COR-L47 (cell line): ENCODE results near the gene CNTROB.
"Not testable (repeated sequence)": the region's sequence is repeated elsewhere in the genome, so short reads cannot be mapped to it uniquely, and the experiment has no call there.

Source experiments
- DNase-seq: peaks from one replicate; lab custom pipeline; 2025; lab: John Stamatoyannopoulos, UW

CNTROB gene

DNA sequence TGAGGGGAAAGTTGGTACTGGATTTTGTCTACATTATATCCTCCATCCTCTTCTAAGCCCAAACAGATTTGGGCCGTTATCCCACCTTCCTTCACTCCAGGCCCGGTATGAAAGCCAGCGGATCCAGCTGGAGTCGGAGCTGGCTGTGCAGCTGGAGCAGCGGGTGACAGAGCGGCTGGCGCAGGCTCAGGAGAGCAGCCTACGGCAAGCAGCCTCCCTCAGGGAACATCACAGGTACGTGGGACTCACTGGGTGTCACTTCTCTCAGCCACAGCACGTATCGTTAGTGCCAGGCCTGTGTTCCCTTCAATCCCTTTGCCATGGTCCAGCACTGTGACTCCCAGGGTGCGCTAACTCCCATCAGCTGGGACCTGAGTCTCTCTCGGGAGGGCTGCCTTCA, 11.3 kb downstream of the CNTROB start:
- DNase-seq, result no peak

DNA sequence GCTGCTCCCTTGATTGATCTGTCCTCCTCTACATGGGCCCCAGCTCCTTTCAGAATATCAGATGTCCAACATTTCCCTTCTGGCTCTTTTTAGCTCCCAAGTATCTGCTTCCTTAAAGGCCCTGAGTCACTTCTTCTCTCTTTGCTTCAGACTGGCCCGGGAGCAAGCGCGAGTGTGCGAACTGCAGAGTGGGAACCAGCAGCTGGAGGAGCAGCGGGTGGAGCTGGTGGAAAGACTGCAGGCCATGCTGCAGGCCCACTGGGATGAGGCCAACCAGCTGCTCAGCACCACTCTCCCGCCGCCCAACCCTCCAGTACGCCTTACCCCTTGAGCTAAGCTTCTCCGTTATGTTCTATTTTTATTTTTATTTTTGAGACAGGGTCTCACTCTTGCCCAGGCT, 12.3 kb downstream of the CNTROB start:
- DNase-seq, result no peak

DNA sequence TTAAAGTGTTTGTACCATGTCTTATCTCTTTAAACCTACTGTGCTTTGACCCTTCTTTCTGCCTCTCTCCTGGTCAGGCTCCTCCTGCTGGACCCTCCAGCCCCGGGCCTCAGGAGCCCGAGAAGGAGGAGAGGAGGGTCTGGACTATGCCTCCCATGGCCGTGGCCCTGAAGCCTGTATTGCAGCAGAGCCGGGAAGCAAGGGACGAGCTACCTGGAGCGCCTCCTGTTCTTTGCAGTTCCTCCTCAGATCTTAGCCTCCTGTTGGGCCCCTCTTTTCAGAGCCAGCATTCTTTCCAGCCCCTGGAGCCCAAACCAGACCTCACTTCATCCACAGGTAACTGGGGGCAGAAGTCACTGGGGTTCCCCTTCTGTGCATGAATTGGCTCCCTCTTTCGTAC, 13.6 kb downstream of the CNTROB start:
- DNase-seq, result no peak

GRCh38 chr17:7946441-7946840, 14.4 kb downstream of the CNTROB start:
- DNase-seq, result no peak

GRCh38 chr17:7947651-7948050, 15.6 kb downstream of the CNTROB start:
- no peak for DNase-seq

DNA sequence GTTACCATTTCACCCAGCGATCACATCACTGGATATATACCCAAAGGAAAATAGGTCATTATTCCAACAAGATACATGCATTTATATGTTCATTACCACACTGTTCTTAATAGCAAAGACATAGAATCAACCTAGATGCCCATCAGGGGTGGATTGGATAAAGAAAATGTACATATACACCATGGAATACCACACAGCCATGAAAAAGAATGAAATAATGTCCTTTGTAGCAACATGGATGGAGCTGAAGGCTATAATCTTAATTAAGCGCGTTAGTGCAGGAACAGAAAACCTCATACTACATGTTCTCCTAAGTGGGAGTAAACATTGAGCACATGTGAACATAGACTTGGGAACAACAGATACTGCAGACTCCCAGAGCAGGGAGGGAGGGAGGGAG, 18.6 kb downstream of the CNTROB start:
- no peak for DNase-seq

DNA sequence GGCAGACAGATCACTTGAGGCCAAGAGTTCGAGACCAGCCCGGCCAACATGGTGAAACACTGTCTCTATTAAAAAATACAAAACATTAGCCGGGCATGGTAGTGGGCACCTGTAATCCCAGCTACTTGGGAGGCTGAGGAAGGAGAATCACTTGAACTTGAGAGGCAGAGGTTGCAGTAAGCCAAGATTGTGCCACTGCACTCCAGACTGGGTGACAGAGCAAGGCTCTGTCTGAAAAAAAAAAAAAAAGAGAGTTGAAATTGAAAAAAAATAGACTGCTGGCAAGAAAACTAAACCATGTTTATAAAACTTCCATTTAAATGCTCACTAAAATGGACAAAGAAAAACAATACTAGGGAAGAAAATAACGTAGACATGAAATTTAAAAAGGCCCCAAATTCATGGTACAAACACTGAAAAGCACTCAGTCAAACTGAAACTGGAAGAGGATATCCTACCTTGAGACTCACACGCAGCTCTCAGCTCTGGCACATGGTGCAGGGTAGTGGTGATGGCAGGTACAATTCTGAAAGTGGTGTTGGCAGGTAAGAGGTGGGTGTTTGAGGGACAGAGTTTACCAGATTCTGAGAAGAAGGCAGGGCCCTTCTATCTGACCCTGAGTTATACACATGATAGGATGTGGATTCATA, 19.3 kb downstream of the CNTROB start:
- DNase-seq, result no peak

DNA sequence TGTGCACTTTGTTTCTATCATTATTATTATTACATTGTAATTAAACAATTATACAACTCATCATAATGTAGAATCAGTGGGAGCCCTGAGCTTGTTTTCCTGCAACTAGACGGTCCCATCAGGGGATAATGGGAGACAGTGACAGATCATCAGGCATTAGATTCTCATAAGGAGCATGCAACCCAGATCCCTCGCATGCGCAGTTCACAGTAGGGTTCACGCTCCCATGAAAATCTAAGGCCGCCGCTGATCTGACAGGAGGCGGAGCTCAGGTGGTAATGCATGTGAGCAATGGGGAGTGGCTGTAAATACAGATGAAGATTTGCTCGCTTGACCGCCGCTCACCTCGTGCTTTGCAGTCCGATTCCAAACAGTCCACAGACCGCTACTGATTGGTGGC, 21.3 kb downstream of the CNTROB start:
- not testable (repeated sequence) for DNase-seq

DNA sequence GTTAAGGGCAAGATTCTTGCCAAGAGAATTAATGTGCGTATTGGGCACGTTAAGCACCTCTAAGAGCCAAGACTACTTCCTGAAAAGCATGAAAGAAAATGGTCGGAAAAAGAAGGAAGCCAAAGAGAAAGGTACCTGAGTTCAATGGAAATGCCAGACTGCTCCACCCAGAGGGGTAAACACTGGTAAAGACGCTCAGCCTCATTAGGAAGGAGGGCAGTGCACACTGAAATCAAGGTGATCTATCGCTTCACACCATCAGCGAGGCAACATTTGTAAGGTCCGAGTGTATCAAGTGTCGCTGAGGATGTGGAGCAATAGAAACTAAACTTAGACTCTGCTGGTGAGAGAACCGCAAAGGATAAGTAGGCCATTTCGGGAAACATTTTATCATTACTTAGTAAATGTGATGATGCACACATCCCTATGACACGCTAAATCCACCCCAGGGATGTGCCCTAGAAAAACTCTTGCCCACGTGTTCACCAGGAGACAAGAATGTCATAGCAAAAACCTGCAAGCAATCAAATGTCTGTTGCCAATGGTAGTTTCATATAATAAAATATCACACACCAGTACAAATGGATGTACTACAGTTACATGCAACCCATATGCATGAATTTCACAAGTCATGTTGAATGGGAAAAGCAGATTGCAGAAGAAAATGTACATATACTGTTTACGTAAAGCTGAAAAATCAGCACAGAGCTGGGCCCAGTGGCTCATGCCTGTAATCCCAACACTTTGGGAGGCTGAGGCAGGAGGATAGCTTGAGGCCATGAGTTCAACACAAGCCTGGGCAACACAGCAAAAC, 23.6 kb downstream of the CNTROB start:
- no peak for DNase-seq

- no peak for DNase-seq
These were observed 24.4 kb downstream of the CNTROB start for GRCh38 chr17:7956228-7956965.

GRCh38 chr17:7959503-7960253, 27.7 kb downstream of the CNTROB start:
- no peak for DNase-seq

GRCh38 chr17:7961421-7961820, 29.4 kb downstream of the CNTROB start:
- DNase-seq, result no peak

GRCh38 chr17:7967751-7968150, 35.7 kb downstream of the CNTROB start:
- DNase-seq, result no peak

- DNase-seq, result no peak
These were observed 37.4 kb downstream of the CNTROB start for GRCh38 chr17:7969433-7969832.

GRCh38 chr17:7971651-7972050, 39.6 kb downstream of the CNTROB start:
- DNase-seq, result no peak

- no peak for DNase-seq
These were observed 40.3 kb downstream of the CNTROB start for GRCh38 chr17:7972131-7972785.

GRCh38 chr17:7974638-7975131, 42.7 kb downstream of the CNTROB start:
- no peak for DNase-seq

- DNase-seq, result no peak
These were observed 45.0 kb downstream of the CNTROB start for GRCh38 chr17:7977039-7977438.

DNA sequence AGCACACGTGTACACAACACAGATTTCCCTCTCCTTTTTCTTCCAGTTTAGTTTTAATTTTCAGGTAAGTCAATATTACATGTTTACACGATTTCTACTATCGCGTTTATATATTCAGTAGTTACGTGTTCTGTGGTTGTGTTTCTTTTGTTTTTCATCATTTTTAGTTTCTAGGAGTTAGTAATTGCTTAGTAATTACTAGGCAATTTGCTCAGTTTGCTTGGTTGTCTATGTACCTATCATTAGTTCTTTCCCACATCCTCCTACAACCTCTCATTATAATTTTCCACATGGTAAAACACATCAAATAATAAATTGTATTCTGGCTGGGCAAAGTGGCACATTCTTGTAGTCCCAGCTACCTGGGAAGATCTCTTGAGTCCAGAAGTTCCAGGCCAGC, 45.8 kb downstream of the CNTROB start:
- no peak for DNase-seq

GRCh38 chr17:7982173-7982572, 50.2 kb downstream of the CNTROB start:
- no peak for DNase-seq

DNA sequence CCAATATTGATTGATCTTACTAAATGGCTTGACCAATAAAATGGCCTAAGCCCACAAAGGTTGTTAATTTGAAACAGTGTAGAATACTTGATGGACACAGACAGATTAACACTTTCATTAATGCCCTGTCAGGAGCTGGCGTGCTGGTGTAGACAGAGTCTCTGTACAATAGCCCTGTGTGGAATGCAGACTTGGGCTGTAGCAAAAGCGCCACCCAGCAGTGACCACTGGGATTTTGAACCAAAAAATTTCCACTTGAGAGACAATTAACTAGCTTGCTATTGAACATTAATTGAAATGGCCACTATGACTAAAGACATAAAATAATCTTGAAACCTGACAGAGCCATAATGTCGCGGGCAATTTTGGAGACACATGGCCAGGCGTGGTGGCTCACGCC, 50.7 kb downstream of the CNTROB start:
- no peak for DNase-seq

GRCh38 chr17:7984904-7985303, 52.9 kb downstream of the CNTROB start:
- no peak for DNase-seq
